ENCODE results near the gene FNDC3B.

DNA sequence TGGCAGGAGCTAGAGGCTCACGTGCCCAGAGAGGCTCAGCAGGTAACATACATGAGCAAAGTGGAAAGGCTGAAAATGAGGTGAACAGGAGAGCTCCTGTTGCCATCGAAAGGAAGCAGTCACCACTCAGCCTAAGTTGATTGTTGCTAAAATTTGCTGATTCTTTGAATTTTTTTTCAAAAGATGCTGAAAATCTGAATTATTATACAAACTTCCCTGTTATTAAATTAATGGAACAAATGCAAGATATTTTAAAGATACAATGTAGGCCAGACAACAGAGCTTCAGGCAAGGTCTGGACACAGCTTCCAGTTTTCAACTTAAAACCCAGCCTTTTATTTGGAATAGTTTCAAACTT lies 257.6 kb downstream of the FNDC3B start:
- no peak for TF ChIP-seq EZH2phosphoT487 (IDR thresholded peaks at IDR 0.05; ENCODE audit: low read depth)
- TF ChIP-seq, protein P1, sequence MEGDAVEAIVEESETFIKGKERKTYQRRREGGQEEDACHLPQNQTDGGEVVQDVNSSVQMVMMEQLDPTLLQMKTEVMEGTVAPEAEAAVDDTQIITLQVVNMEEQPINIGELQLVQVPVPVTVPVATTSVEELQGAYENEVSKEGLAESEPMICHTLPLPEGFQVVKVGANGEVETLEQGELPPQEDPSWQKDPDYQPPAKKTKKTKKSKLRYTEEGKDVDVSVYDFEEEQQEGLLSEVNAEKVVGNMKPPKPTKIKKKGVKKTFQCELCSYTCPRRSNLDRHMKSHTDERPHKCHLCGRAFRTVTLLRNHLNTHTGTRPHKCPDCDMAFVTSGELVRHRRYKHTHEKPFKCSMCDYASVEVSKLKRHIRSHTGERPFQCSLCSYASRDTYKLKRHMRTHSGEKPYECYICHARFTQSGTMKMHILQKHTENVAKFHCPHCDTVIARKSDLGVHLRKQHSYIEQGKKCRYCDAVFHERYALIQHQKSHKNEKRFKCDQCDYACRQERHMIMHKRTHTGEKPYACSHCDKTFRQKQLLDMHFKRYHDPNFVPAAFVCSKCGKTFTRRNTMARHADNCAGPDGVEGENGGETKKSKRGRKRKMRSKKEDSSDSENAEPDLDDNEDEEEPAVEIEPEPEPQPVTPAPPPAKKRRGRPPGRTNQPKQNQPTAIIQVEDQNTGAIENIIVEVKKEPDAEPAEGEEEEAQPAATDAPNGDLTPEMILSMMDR (IDR thresholded peaks at IDR 0.05; ENCODE audit: low read depth, low read length) = no peak

All from OCI-LY3 (cell line).